Ecto neural progenitor cell (in vitro differentiated cells): Measurements from ENCODE around the gene ZPLD1.

Source experiments
- DNase-seq: peaks from one replicate; pipeline ENCODE4 v3.0.0-alpha.2; 2018; ENCODE audit warnings: low spot score

The ZPLD1 gene

DNA sequence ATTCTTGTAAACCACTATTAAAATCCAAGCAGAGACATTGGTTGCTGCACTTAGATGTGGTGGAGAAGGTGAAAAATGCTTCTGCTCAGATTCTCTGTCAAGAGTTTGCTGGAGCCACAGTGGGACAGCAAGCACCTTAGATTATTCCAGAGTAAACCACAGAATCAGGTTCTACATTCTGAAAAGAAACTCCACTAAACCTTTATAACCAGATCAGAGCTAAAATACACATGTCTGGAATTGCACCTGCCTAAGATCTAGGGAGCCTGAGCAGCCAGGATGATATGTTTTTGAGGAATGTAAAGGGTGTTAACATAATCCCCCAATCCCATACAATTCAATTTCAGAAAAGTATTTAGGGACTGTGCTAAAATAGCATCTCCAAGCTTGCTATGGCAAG, at the start of gene ZPLD1:
ZPLD1 (plus strand) TSS at position 301 of the 400 bp plus-strand sequence. CDS start 3,473 bp downstream, outside the sequence.
- DNase-seq: no peak

DNA sequence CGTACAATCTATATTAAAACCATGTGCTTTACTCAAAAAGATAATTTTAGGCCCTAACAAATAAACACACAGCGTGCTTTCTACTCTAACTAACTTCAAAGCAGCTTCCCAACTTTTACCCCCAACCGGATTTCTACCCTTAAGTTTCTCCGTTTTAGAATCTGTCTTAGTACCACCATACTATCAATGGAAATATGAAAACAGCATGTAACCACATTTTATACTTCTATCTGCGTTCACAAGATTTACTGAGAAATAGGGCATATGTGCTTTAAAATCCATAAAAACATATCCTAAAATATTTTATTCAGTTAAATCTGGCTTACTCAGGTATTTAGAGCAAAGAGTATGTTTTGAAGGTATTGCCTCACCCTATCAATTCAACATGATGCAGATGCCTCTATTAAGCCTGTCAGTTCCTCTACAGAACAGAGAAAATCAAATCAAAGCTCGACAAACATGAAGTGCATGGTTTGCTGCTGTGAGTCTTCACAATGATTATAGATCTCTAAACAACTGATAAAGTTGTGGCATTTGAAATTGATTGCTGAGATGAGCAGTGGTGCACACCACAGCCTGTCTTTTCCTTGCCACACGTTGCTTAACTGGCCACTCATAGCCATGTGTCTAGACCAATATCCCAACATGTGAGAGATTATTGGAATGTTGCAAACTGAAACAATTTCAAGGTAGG, 44.5 kb upstream of the ZPLD1 start:
- DNase-seq: no peak

DNA sequence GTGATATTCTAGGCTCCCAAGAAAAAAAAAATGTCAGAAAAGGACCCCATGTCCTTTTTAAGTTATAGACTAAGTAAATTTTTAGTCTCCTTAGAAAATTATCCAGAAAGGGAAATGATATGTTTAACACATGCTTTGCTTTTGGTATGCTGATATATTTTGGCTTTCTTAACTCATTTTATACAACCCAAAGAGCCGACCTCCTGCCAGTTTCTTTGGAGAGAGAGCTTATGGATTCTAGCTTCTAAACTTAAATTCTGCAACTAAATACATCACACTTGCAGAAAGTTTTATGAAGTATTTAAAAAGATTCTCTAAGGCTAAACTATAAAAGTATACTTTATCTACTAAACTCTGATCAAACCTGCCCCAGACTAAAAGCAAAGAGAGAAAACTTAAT, 43.9 kb upstream of the ZPLD1 start:
- no peak for DNase-seq

DNA sequence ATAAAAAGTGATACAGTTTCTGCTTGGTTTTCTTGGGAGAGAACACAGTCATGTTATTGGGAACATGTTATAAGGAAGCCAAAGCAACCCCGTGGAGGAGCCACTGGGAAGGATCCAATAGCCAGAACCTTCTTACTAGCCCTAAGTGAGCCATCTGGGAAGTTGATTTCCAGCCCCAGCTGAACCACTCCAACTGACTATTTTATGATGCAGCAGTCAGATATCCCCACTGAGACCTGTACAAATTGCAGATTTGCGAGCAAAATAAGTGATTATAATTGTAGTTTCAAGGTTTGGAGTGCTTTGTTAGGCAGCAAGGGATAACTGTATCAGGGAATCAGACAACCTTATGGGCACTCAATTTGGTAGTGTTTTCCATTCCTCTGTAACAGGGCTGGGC, 43.3 kb upstream of the ZPLD1 start:
- no peak for DNase-seq

DNA sequence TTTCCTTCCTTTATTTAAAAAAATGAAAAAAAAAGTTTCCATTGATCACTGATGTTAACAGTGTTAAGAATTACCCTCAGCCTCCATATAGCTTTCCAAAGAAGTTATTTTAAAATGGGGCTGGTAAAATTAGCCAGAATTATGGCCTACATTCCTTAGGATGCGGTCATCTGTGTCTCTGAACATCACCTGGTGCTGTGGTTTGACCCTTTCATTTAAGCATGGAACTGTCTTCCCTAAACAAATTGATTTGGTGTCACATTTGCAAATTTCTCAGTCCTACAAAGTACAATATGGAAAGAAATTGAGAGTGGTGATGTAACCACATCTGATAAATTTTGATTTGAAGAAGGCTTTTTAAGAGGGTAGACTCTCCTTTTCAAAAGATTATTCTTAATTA, 40.3 kb upstream of the ZPLD1 start:
- no peak for DNase-seq

DNA sequence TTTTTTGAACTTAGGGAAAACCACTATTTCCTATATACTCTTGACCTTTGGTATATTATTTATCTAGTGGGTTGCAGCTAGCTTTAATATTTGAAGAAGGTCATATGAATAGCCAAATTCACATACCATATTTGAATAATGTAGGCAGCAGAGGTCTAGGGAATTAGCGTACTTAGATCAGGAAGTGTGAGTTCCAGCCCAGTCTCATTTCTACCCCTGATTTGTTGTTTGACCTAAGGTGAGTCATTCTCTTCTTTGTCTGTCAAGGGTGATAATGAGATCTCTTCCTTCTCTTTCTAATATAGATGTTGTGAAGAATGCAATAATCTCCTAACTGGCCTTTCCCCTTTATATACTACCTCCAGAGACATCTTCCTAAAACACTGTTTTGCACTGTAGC, 36.6 kb upstream of the ZPLD1 start:
- no peak for DNase-seq

DNA sequence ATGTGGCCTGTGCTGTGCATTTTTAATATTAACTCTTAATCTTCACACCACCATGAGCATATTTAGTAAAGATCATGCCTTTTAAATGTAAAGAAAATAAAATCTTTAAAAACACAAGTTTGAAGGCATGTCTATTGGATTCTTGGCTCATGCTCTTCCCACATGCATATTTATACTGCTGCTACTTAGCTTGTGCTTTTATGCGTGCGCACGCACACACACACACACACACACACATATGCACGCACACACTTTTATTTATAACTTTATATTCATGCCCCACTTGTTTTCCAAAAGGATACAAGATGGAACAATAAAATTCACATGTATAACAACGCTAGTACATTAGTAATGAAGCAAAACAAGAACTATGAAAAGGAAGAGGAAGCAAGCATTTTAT, 36.1 kb upstream of the ZPLD1 start:
- no peak for DNase-seq

DNA sequence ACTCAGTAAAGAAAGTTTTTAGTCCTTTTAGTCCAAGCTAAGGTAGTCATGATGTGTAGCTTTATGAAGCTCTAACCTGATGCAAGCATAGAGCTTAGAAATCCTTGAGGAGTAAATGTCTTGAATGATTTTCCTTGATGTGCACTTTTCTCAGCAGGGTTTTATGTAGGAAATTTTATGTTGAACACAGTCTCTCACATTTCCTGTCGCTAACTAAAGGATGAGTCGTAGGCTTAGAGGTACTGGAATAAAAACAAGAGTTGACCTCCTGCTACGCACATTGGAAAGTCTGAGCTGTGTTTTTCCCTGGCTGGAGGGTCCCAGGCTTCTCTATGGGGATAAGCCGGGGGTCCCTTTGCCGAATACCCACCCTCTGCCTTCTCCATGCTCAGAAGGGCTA, 34.7 kb upstream of the ZPLD1 start:
- no peak for DNase-seq

DNA sequence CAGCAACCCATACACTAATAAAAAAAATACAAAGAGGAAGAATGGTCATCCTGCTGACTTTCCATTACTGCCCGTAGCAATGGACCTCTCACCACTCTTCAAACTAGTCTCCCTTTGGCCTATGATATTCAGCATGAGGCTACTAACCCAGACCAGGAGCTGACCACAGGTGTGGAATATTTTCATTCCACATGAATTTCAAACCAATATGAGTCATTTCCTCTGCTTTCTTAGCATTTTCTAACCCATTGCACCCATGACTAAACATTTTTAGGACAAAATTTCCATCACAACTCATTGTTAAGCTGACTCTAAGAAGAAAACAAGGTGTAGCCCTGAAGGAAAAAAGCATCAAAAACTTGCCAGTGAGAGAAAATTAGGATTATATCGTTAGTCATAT, 34.0 kb upstream of the ZPLD1 start:
- DNase-seq: no peak

DNA sequence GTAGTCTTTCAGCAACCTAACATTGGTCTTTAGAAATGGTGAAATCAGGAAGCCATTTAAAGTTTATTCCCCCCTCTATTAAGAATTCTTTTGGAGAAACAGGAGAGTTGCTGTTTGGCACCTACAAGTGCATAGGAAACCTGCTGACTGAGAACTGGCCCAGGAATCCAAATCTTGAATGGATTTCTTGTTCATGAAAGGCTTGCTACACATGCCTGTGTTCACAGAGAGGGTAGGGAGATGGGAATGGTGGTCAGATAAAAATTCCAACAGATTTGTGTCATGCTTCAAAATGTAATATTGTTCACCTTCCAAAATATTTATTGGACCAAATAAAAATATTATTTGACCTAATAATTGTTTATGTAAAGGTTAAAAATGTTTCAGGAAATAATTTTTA, 24.2 kb upstream of the ZPLD1 start:
- DNase-seq: no peak

DNA sequence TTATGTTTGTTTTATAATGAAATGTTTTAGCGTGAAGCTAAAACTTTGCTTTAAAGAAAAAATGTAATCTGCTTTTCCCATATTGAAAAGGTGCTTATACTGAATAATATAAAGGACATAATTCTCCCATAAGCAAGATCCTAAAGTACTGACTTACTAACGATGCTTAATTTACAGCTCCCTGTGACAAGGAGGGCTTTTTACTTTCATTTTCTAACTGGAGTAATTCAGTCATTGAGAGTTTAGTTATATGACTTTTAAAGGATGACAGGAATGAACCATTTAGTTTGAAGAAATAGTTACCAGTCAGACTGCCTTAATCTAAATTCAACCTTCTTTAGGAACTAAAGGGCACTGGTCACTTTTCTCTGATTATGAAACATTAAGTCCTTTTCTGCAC, 19.3 kb upstream of the ZPLD1 start:
- DNase-seq: no peak

DNA sequence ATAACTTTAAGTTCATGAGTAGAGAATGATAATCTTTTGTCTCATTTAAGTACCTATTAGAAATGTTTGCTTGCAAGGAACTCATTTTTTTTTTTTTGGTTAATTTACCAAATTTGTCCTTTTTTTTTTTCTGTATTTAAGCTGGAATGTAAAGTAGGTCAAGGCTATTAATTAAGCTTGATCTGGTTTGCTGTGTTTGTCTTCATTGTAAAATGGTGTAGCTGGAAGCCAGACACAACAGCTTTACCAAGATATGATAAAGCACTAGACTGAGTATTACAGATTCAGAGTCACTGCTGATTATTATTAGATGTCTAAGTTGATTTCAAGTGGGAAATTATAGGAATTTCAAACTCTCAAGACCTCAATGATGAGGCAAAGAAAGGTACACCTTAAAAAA, 15.0 kb upstream of the ZPLD1 start:
- no peak for DNase-seq

DNA sequence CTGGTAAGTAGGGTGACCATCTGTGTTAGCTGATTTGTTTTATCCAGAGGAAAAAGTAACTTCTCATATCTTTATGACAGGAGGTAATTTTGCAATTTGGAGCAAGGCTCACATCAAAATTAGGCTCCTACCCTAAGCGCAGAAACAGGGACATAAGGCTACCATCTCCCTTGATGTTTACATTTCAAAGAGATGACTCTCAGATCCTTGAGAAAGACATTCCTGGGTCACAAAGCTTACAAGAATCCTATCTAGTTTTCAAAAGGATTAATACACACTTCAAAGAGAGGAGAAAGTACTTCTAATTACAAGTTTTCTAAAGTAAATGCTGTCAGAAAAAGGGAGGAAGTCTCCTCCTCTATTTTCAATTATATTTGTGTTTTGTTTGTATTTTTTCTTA, 7.0 kb downstream of the ZPLD1 start:
- no peak for DNase-seq

DNA sequence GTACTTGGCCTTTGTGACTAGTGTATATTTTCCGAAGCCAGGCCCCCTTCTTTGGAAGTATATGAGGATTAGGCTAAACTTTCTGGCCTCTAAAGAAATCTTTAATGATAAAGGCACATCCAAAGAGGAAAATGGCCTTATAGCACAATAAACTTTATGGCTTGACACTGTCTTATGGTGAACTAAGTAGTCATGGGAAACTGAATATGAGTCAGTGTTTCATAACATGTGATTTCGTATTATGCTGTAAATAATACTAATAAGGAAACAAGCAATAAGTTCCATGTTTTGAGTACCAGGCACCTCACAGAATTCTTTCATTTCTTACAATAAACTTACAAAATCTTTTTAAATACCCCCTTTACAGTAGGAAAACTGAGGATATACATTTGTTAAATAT, 8.2 kb downstream of the ZPLD1 start:
- no peak for DNase-seq

DNA sequence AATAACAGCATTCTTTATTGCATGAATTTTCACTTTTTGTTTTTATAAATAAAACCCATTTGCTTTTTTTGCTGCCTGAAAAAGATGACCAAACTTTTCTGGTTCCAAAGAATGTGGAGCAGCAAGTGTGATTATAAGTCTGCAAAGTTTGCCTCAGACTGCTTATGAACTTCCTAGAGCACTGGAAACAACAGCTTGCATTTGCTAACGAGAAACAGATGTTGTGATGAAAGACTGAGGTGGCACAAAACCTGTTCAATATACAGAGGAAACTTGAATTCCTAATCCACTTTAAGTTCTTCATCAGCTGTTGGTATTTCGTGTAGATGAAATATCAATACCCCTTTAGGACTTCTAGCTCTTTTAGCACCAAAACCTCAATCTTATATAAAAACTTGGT, 9.3 kb downstream of the ZPLD1 start:
- DNase-seq: no peak

DNA sequence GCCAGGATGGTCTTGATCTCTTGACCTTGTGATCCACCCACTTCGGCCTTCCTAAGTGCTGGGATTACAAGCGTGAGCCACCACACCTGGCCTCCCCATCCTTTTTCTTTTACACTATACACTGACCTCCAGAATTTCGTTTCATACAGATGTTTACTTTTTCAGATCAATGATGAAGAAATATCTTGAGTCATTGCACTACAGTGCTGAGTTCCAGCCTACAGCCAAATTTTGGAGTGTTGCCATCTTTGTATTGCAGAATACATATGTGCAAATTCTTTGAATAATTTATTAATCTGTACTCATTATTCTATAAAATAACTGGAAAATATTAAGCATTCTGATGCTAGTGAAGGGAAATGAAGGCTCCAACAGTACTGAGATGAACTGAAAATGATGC, 12.5 kb downstream of the ZPLD1 start:
- DNase-seq: no peak

DNA sequence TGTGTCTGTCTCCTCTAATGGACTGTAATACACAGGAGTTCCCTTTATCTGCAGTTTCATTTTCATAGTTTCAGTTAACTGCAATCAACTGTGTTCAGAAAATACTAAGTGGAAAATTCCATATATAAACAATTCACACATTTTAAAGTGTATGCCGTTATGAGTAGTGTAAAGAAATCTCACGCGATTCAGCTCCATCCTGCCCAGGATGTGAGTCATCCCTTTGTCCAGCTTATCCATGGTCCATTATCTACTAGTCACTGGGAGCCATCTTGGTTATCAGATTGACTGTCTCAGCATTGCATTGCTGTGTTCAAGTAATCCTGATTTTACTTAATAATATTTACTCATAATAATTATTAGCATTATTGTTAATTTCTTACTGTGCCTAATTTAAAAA, 14.5 kb downstream of the ZPLD1 start:
- DNase-seq: no peak

DNA sequence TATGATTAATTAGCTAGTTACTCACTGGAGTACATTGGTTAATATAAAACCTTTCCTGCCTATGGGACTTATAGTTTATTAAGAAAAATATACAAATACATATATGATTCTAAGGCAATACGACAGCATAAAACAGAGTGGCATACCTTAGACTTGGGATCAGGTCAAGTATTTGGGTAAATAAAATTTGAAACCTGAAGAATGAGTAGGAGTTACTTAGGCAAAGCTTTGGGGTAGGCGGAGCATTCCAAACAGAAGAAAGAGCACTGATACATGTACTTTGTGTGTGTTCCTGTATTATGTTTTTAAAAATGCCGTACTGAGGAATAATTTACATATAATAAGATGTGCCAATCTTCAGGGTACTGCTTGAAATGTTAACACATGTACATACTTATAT, 15.1 kb downstream of the ZPLD1 start:
- DNase-seq: no peak

DNA sequence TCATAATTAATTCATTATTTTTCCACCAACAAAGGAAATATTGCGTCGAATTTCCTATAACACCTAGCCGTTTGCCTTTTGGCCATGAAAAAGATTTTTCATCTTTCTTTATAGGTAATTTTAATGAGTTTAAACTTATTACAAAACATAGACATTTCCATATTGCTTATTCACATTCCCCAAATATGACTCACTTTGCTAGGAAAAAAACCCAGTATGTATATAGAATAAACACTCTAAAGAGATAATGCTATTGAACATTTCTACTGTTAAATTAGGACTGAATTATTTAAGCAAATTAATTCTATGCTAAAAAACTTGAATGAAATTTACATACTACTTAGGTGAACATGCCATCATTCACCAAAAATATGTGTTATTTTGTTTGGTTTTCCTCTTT, 16.2 kb downstream of the ZPLD1 start:
- no peak for DNase-seq

DNA sequence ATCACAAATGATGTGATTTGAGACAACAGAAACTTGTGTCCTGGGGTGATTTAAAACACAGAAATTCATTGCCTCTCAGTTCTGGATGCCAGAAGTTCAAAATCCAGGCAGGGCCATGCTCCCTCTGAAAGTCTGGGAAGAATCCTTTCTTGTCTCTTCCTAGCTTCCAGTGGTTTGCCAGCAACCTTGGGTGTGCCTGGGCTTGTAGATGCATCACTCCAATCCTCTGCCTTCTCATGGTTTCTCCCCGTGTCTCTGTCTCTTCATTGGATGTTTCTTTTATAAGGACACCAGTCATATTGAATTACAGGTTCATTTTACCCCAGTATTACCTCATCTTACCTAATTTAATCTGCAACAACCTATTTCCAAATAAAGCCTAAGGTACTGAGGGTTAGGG, 16.7 kb downstream of the ZPLD1 start:
- no peak for DNase-seq

DNA sequence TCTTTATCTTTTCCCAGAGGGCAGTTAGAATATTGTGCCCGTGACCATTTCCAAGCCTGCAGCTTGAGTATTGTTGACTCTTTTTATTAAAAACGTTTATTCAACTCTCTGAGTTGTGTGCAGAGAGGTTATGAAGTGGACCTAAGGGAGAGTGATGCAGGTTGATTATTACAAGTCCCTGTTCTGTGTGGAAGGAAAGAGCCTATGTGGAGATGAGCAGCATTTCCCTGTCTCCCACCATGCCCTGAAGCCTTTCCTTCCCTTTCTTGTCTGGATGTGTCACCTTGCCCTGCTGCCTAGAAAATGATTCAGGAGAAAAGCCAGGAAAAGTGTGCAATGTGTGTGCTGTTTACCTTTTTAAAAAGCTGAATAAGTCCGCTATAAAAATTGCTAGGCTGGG, 19.4 kb downstream of the ZPLD1 start:
- no peak for DNase-seq

DNA sequence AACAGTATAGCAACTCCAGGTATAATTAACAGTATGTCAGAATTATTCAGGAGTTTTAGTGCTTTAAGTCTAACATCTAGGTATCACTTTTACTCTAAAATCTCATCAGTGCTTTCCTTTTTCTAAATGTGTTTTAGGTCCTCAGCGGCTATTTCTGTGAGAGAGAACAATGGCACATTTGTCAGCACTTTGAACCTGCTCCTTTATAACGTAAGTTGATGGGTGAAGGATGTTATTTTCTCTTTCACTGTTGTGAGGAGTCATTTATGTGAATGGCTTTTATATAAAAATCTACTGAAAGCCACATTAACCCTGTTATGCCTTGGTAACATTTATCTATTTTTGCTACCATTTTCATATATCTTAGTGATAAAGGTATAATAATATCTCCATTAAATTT, 22.8 kb downstream of the ZPLD1 start:
- no peak for DNase-seq

DNA sequence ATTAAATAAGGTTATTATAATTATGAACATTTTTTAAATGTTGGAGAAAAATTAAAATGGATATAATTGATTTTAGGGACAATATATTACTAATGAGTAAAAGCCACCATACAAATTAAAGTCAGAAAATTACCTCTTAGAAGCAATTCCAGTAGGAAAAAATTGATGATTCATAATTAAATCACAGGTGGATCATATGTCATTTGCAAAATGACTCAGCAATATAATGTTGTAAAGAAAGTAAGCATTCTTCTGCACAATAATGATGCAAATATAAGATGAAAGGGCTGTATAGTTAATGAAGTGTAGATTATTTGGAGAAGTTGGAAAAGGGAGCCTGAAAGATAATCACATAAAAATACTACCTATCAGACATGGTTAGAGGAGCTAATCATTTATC, 25.8 kb downstream of the ZPLD1 start:
- DNase-seq: no peak

DNA sequence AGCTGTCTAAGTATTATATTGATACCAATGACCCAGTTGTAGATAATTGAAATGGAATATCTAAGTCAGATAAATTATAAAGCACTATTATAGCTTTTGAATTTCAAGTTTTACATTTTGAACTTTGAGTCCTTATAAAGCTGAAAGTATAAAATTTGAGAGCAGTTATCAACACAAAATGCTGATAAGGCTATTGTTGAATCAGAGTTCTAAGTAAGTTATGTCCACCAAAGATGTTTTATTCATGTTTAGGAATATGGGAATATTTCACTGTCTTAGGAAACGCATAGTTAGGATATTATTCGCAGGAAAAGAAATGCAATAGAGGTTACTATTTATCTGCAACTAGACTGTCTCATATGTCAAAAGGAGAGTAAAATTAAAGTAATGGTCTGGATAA, 29.4 kb downstream of the ZPLD1 start:
- no peak for DNase-seq

DNA sequence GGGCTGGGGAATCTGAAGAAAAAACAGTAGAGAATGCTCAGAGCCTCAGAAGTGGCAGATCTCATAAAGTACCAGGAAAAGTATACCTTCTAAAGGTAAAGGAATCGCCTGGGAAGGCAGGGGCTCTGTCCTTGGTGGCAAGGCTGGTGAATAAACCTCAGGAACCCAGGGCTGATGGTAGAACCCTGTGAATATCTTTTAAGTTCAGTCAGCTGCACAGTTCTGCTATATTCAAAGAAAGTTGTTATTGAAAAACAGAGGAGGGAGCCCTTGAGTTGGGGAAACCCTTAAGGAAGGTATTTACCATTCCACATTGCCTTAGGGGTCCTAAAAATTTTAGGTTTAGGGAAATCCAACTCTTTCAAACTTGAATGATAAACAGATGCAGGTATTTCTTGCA, 31.2 kb downstream of the ZPLD1 start:
- DNase-seq: no peak
